ENCODE results near the gene DSCAML1. TPM values are rescaled to one million over a fixed set of nuclear protein-coding genes. Genes with fewer than 3 reads are reported as not detected.

Gene DSCAML1
- total RNA-seq, 1 donor from 2014 or later: 10.2 TPM

DNA sequence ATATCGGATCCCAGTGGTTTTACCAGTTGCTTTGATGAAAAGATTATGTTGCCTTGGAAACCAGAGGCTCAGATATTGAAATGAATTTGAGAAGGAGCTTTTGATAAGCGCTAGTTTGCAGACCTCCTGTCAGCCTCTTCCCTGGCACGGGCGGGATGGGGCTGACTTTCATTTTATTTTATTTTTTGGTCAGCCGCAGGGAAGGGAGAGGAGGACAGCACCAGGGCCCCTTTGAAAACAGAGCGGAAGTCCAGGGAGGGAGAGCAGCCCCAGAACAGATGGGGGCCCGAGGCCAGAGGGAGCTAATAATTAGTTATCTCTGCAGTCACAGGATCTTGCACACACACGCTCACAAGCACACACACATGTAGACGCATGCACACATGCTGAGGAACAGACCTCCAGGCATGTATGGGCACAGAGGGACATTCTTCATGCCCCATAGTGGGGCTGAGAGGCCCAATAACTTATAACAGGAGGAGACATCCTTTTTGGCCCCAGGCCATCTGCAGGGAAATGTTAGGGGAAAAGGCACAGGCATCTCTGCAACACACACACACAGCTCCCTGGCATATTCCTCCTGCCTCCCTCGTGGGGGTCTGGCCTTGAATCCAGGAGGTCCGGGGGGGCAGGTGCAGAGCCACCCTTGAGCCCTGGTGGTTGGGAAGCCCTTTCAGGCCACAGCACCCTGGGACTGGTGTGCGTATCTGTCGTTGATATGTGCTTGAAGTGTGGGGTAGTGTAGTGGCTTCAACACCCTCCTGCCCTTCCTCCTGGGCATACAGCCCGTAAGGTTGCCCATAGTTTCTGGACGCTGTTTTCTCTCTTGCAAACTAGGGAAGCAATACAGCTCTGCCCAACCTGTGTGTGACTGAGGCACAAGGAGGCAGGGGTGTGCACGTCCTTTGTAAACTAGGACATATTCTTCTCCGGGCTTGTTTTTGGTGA, 352.0 kb downstream of the DSCAML1 start:
- DNase-seq (ENCODE audit: low read depth): no peak

DNA sequence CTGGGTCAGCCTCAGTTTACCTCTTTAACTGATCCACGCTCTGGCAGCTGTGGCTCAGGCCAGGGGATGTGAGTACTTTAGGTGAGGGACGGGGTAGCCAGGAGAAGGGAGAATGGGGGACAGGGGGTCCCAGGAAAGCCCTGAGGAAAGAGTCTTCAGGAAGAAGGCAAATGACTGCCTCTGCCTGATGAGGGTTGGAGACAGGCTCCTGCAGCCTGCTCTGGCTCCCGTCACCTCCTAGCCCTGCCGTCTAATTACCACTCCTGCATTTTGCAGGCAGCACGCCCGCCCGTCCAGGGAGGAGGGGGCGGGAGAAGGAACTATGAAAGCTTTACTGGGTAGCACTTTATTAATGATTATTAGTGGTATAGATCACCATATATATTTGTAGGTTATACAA, 352.8 kb downstream of the DSCAML1 start:
- DNase-seq (ENCODE audit: low read depth): no peak

DNA sequence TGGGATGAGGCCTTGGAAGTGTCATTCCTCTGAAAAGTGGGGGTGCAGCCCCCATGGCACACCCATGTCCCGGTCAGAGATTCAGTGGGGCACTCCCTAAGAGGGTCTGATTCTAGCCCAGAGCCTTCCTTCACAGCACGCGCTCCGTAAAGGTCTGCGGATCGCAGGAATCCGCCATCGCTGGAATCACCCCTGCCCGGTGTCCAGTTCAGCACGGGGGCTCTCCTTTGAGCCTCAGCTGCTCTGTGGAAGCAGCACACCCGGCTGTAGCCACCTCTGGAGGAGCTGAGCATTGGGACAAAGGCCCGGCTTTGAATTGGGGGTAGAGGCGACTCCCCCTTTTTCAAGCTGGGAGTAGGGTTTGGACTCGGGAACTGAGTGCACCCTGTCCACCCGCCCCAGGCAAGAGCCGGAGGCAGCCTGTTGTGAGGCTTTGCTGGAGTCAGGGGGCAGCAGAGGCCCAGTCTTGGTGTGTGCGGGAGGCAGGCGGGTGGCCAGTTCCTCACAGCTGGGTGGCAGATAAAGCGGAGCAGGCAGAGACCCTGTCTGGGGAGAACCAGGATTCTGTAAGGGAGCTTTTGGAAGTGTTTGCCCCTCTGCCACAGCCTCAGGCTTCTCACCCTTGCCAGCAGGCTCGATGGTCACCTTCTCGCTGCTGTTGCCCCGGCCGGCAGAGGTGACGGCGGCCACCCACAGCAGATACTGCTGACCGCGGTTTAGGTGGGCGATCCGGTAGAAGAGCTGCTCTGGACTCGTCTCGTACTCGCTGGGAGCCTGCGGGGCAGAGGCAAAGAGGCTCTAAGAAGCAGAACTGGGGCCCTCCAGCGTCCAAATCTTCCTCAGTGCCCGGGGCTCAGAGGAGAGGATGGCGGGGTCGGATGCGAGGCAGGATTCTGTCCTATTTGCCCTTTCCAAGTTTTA, 353.5 kb downstream of the DSCAML1 start:
- no peak for DNase-seq (ENCODE audit: low read depth)

GRCh38 chr11:117442869-117443239, 354.2 kb downstream of the DSCAML1 start:
- no peak for DNase-seq (ENCODE audit: low read depth)

DNA sequence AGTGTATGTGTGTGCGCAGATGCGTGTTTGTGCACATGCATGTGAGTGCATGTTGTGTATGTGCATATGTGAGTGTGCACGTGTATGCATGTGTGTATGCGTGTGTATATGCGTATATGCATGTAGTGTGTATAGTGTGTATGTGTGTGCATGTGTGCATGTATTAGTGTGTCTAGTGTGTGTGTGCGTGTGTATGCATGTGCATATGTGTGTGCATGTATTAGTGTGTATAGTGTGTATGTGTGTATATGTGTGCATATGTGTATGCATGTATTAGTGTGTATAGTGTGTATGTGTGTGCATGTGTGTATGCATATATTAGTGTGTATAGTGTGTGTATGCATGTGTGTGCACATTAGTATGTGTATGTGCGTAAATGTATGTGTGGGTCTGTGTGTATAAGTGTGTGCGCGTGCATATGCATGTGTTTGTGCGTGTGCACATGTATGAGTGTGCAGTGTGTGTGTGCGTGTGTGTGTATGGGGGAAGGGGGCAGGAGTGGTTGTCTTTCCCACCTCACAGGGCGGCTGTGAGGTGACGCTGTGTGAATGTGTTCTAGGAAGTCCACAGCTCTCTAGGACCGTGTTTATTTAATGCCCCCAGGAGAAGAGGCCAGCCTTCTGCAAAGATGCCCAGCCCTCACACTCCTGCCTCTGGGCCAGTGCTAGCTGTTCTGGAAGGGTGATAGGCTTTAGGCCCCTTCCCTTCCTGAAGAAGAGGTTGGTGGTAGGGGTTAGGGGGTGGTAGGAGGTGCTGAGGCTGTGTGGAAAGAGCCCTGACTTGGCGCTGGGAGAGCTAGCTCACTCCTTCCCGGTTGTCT, 354.8 kb downstream of the DSCAML1 start:
- DNase-seq (ENCODE audit: low read depth): no peak

DNA sequence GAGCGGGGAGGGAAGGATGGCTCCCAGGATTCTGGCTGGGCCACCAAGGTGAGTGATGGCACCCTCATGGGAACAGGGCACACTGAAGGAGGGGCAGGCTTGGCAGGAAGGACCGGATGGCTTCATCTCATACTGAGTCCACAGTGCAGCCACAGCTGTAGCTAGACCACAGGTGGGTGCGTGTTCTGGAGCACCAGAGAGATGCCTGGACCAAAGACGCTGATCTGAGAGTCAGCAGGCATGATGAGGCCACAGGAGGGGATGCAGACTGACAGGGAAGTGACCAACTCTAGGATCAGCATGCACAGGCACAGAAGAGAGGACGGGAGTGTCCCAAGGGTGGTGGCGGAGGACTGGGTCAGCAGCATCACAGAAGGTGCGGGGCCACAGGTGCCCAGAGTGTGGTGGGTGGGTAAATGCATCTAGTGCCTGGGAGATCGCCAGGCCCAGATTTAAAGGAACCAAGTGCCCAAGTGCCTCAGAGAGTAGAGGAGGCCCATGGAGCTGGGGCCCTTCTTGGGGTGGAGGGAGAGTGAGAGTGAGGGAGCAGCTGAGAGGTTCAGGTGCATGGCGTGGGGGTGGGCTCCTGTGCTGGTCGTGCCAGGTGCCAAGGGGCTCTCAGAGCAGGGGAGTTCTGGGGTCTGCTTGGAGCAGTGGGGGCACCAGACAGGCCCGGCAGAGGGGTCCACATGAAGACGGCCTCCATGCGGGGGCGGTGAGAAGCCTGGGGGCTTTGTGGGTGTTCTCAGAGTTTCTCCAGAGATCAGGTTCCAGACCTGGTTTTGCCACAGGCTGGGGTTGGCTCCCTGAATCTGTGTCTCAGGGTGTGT, 355.7 kb downstream of the DSCAML1 start:
- DNase-seq (ENCODE audit: low read depth): no peak

GRCh38 chr11:117440258-117440657, 356.8 kb downstream of the DSCAML1 start:
- no peak for DNase-seq (ENCODE audit: low read depth)

DNA sequence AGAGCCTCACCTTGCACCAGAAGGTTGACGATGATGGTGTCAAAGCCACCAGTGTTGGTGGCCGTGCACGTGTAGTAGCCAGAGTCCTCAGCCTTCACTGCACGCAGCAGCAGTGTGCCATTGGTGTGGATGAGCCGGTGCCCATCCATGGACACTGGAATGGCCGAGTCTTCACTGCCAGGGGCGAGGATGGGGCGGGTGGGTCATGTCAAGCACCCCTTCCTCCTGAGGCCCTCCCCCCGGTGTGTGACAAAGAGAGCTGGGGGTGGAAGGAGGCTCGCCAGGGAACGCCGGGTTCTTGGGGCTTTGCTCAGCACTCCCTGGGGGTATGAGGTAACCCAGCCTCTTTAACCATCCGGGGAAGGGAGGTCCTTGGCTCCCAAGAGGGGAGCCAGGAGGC, 357.8 kb downstream of the DSCAML1 start:
- DNase-seq (ENCODE audit: low read depth): no peak

DNA sequence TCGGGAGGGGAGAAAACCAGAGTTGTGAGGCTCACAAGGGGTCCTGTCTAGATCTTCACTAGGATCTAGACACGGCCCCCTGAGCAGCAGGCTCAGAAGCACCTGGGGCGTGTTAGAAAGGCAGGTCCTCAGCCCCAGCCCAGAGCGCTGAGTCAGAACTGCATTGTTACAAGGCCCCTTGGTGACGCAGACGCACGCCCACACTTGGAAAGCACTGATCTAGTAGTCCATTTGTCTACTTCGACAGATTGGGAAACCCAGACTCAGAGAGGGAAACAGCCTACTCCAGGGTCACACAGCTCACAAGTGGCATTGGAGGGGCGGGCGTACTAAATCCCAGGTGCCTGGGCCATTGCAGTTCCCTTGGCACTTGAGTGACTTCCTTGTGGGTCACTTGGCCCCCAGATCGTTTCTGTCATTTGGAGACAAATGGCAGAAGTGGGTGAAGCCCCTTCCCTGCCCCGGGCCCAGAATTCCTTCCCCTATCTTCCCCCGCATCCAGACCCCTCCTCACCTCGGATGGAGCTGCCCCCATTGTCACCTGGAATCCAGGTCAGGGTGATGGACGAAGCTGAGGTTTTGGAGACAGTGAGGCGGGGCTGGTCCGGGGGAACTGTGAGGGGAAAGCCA, 358.5 kb downstream of the DSCAML1 start:
- DNase-seq (ENCODE audit: low read depth): no peak

GRCh38 chr11:117437791-117438130, 359.3 kb downstream of the DSCAML1 start:
- DNase-seq (ENCODE audit: low read depth): no peak

DNA sequence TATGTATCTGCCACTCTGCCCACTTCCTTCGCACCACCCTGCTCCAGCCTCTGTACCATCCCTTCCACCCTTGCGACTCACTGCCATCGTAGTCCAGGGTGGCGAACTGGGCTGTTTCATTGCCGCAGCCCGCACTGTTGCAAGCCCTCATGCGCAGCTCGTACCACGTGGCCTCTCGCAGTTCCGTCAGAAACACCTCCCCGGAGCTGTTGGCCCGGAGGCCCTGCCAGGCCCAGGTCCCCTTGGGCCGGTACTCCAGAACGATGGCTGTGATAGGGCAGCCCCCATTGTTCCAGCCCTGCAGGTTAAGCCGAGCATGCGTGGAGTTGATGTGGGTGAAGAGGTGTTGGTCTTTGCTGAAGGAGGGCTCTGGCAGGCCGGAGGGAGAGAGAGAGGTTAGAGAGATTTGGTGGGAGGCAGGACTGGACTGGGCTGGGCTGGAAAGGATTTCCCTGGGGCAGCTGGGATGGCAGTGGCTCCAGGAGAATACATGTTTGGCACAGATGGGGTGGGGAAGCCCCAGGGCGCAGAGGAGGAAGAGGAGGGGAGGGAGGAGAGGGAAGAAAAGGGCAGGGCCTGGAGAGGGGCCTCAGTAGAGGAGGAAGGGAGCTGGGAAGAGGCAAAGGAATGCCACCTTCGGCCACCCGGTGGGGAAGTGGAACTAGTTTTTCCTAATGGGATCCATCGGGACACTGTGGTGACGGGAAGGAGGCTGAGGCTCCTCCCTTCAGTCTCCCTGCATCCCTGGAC, 359.8 kb downstream of the DSCAML1 start:
- no peak for DNase-seq (ENCODE audit: low read depth)

GRCh38 chr11:117435326-117435725, 361.7 kb downstream of the DSCAML1 start:
- no peak for DNase-seq (ENCODE audit: low read depth)

GRCh38 chr11:117434481-117434880, 362.5 kb downstream of the DSCAML1 start:
- no peak for DNase-seq (ENCODE audit: low read depth)

DNA sequence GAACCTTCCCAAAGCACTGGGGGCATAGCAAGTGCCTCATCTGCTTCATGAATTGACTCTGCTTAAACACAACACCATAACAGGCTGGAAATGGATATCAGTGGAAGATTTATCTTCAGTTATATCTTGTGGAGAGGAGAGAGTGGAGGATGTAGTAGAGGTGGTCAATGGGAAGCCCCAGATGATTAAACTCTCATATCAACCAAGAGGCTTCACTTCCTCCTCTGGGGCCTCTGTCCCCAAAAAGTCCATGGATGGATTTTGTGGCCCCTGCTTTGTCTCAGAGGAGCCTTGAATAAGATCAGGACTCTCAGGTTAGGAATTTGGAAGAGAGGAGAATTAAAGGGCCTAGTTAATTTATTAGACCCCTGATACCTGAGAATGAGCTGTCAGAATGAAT, 363.3 kb downstream of the DSCAML1 start:
- no peak for DNase-seq (ENCODE audit: low read depth)

GRCh38 chr11:117431436-117431835, 365.6 kb downstream of the DSCAML1 start:
- DNase-seq (ENCODE audit: low read depth): no peak

GRCh38 chr11:117430293-117430955, 366.6 kb downstream of the DSCAML1 start:
- no peak for DNase-seq (ENCODE audit: low read depth)

DNA sequence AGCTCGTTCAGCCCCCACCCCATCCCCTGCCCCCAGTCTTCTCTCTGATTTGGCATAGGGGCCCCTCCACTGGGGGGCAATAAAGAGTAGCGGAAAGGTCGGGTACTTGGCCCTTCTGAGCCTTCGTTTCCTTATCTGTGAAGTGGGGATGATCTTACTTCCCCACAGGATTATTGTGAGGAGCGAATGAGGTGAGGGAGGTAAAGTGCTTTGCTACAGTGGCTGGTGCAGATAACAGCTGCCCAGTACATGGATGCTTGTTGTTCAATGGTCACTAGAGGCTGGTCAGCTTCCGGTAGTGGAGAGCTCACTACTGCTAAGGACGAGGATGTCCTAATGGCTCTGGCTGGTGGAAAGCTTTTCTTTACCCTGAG, 368.2 kb downstream of the DSCAML1 start:
- no peak for DNase-seq (ENCODE audit: low read depth)

DNA sequence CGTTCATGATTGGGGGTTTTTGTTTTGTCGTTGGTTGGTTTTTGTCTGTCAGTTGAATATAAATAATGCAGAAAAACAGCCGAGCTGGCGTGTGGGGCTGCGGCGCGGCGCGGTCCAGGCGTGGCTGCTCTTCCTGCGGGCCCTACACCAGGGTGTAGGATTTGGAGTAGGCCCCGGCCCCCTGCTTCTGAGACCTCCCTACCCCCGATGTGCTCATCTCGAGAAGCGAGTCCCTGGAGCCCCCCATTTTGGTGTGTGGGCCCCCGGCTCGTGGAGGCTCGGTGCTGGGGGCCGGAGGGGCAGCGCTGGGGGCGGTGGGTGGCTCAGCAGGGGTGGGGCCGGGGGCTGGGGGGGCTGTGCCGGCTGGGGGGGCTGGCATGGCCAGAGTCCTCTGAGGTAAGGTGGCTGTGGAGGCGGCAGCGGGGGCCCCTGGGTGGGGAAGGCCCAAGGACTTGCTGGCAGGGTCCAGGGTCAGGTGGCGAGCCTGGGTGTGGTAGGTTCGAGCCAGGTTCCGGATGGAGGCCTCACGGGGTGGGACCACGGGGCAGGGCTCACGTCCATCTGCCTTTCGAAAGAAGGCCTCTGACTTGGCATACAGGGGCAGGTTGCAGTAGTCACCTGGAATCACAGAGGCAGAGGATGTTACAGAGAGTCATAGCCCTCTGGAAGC, 368.7 kb downstream of the DSCAML1 start:
- DNase-seq (ENCODE audit: low read depth): no peak

All from renal cortical epithelial cell (primary cell).